H9 (cell line): ENCODE measurements around the gene GPC6. TPM values are rescaled to one million over a fixed set of nuclear protein-coding genes. Genes with fewer than 3 reads are reported as not detected.

Source experiments
- DNase-seq: peaks from one replicate; pipeline ENCODE4 v3.0.0-alpha.2; 2017
- H2AFZ ChIP-seq: one replicate; pipeline ENCODE4 v1.6.1; 2013; ENCODE audit warnings: mild to moderate bottlenecking, low read length, control low read depth, moderate library complexity
- H2AK5ac ChIP-seq: 2 replicates; pipeline ENCODE4 v1.6.1; 2013; ENCODE audit warnings: low read length, control low read depth, mixed read lengths; ENCODE audit not compliant: insufficient read length
- H2BK120ac ChIP-seq: one replicate; pipeline ENCODE4 v1.6.1; 2013; ENCODE audit warnings: low read depth, mild to moderate bottlenecking, low read length, control low read depth, inconsistent platforms; ENCODE audit not compliant: poor library complexity, severe bottlenecking
- H2BK12ac ChIP-seq: 2 replicates; pipeline ENCODE4 v1.6.1; 2013; ENCODE audit warnings: low read length, control low read depth, mixed read lengths, low read depth; ENCODE audit not compliant: insufficient read length
- H2BK15ac ChIP-seq: 2 replicates; pipeline ENCODE4 v1.6.1; 2013; ENCODE audit warnings: low read depth, low read length, control low read depth
- H2BK20ac ChIP-seq: one replicate; pipeline ENCODE4 v1.6.1; 2013; ENCODE audit warnings: low read depth, mild to moderate bottlenecking, low read length, control low read depth, inconsistent platforms; ENCODE audit not compliant: poor library complexity, severe bottlenecking
- H2BK5ac ChIP-seq: 2 replicates; pipeline ENCODE4 v1.6.1; 2013; ENCODE audit warnings: low read length, control low read depth, mixed read lengths; ENCODE audit not compliant: insufficient read length
- H3K14ac ChIP-seq: 2 replicates; pipeline ENCODE4 v1.6.1; 2013; ENCODE audit warnings: low read length, control low read depth; ENCODE audit not compliant: insufficient read depth
- H3K18ac ChIP-seq: 2 replicates; pipeline ENCODE4 v1.6.1; 2013; ENCODE audit warnings: low read depth, mild to moderate bottlenecking, mixed read lengths, low read length, control low read depth; ENCODE audit not compliant: insufficient read length
- H3K23ac ChIP-seq: 2 replicates; pipeline ENCODE4 v1.6.1; 2013; ENCODE audit warnings: low read length, control low read depth, mixed read lengths, low read depth; ENCODE audit not compliant: insufficient read length
- H3K23me2 ChIP-seq: 2 replicates; pipeline ENCODE4 v1.6.1; 2013; ENCODE audit warnings: low read depth, mild to moderate bottlenecking, mixed read lengths, low read length, control low read depth; ENCODE audit not compliant: insufficient read length, poor library complexity, severe bottlenecking
- H3K27ac ChIP-seq: 2 replicates; pipeline ENCODE4 v1.5.1; 2013; ENCODE audit warnings: low read length, control low read depth, mixed read lengths, low read depth; ENCODE audit not compliant: insufficient read length
- H3K27me3 ChIP-seq: 2 replicates; pipeline ENCODE4 v1.6.1; 2013; ENCODE audit warnings: low read length, control low read depth, inconsistent platforms; ENCODE audit not compliant: insufficient read depth
- H3K4ac ChIP-seq: 2 replicates; pipeline ENCODE4 v1.6.1; 2013; ENCODE audit warnings: low read depth, mild to moderate bottlenecking, control low read depth, inconsistent platforms, low read length, moderate library complexity
- H3K4me1 ChIP-seq: 2 replicates; pipeline ENCODE4 v1.6.1; 2013; ENCODE audit warnings: low read length, control low read depth, inconsistent platforms; ENCODE audit not compliant: insufficient read depth
- H3K4me2 ChIP-seq: 2 replicates; pipeline ENCODE4 v1.6.1; 2013; ENCODE audit warnings: low read length, control low read depth, mixed read lengths; ENCODE audit not compliant: insufficient read length, insufficient read depth
- H3K56ac ChIP-seq: 2 replicates; pipeline ENCODE4 v1.6.1; 2013; ENCODE audit warnings: low read depth, mild to moderate bottlenecking, mixed read lengths, low read length, control low read depth; ENCODE audit not compliant: insufficient read length
- H3K79me1 ChIP-seq: 2 replicates; pipeline ENCODE4 v1.6.1; 2013; ENCODE audit warnings: low read depth, mild to moderate bottlenecking, moderate library complexity, low read length, control low read depth, inconsistent platforms; ENCODE audit not compliant: insufficient read depth, poor library complexity, severe bottlenecking
- H3K79me2 ChIP-seq: 2 replicates; pipeline ENCODE4 v1.6.1; 2013; ENCODE audit warnings: low read length, control low read depth, inconsistent platforms; ENCODE audit not compliant: insufficient read depth
- H3K9ac ChIP-seq: 2 replicates; pipeline ENCODE4 v1.6.1; 2013; ENCODE audit warnings: low read length, control low read depth, mixed read lengths; ENCODE audit not compliant: insufficient read length; ENCODE audit errors: extremely low read depth
- H3K9me3 ChIP-seq: one replicate; pipeline ENCODE4 v1.6.1; 2013; ENCODE audit warnings: low read depth, low read length, inconsistent platforms; ENCODE audit not compliant: control insufficient read depth
- H3T11ph ChIP-seq: one replicate; pipeline ENCODE4 v1.6.1; 2013; ENCODE audit warnings: mild to moderate bottlenecking, low read length, control low read depth, inconsistent platforms
- H4K20me1 ChIP-seq: one replicate; pipeline ENCODE4 v1.6.1; 2013; ENCODE audit not compliant: control insufficient read depth, insufficient read length, insufficient read depth
- H4K5ac ChIP-seq: 2 replicates; pipeline ENCODE4 v1.6.1; 2013; ENCODE audit warnings: low read depth, mild to moderate bottlenecking, mixed read lengths, low read length, control low read depth; ENCODE audit not compliant: insufficient read length
- H4K8ac ChIP-seq: replicated peaks from 2 replicates; pipeline ENCODE4 v1.6.1; 2013; ENCODE audit warnings: low read length, control low read depth, mixed read lengths, low read depth; ENCODE audit not compliant: insufficient read length
- H4K91ac ChIP-seq: 2 replicates; pipeline ENCODE4 v1.6.1; 2013; ENCODE audit warnings: low read depth, mild to moderate bottlenecking, moderate library complexity, mixed read lengths, low read length, control low read depth; ENCODE audit not compliant: insufficient read length
- H3K27ac Mint-ChIP-seq, 3 experiments: 2 replicates in 2 of 3; 3 replicates in 1 of 3; pipeline ENCODE4 v1.8.0; 2020 to 2021; ENCODE audit warnings: mixed read lengths in 3 of 3, mild to moderate bottlenecking in 1 of 3, moderate library complexity in 1 of 3
- H3K27me3 Mint-ChIP-seq: 2 replicates; pipeline ENCODE4 v1.8.0; 2021; ENCODE audit warnings: low read depth, mild to moderate bottlenecking, moderate library complexity, mixed read lengths
- H3K36me3 Mint-ChIP-seq, 3 experiments: 2 replicates in 2 of 3; 3 replicates in 1 of 3; pipeline ENCODE4 v1.8.0; 2020 to 2021; ENCODE audit warnings: low read depth in 3 of 3, mixed read lengths in 3 of 3; ENCODE audit not compliant: insufficient read depth in 1 of 3
- H3K4me1 Mint-ChIP-seq, 2 experiments: 2 replicates each; pipeline ENCODE4 v1.8.0; 2020; ENCODE audit warnings: mixed read lengths in 2 of 2
- H3K4me3 Mint-ChIP-seq, 2 experiments: 2 replicates in 1 of 2; 3 replicates in 1 of 2; pipeline ENCODE4 v1.8.0; 2020 to 2021; ENCODE audit warnings: mild to moderate bottlenecking in 2 of 2, mixed read lengths in 2 of 2, moderate library complexity in 1 of 2
- H3K9me3 Mint-ChIP-seq, 2 experiments: 2 replicates in 1 of 2; 3 replicates in 1 of 2; pipeline ENCODE4 v1.8.0; 2020; ENCODE audit warnings: mild to moderate bottlenecking in 2 of 2, mixed read lengths in 2 of 2, moderate library complexity in 1 of 2
- CTCF ChIP-seq: fragments of 200-600 bp; sonication (generic); conservative IDR thresholded peaks from 3 replicates; pipeline ENCODE4 v1.8.0; 2021; ENCODE audit warnings: antibody characterized with exemption, mild to moderate bottlenecking
- WGBS: extraction: QIAGEN DNeasy Blood & Tissue Kit; methylation state at CpG from one replicate; pipeline ENCODE4 v1.1.7; 2013; ENCODE audit warnings: missing lambda C conversion rate, low lambda C conversion rate, mixed read lengths; ENCODE audit not compliant: insufficient read length; ENCODE audit errors: extremely low coverage; 5-methylcytosine and 5-hydroxymethylcytosine counted together
- total RNA-seq: library from RNA; stranded (reverse); gene quantifications from 2 replicates; pipeline ENCODE4 v1.2.1, GENCODE V29; 2021

Gene GPC6
- total RNA-seq, 1 experiment from 2014 or later, result 15.6 TPM

- Histone ChIP-seq H4K5ac (no peak overlapping the region), H3K4me2 (no peak overlapping the region), H3K9ac (no peak overlapping the region), H3T11ph (no peak overlapping the region), H2AK5ac (no peak overlapping the region), H3K18ac (no peak overlapping the region), H4K20me1 (no peaks in the 10 kb centered on the region), H3K4me1 (peaks cover 2% of the 10 kb centered on the region; the same call in 1 of the 2 replicates), H3K4ac (no peak overlapping the region), H3K56ac (no peak overlapping the region), H3K79me2 (no peaks in the 10 kb centered on the region), H4K91ac (no peak overlapping the region), H2BK15ac (no peak overlapping the region), H2BK20ac (no peak overlapping the region), H3K23me2 (no peaks in the 10 kb centered on the region), H2BK120ac (no peak overlapping the region), H2BK12ac (no peak overlapping the region), H3K27ac (no peak overlapping the region), H2AFZ (no peak overlapping the region), H3K23ac (no peak overlapping the region), H3K27me3 (no peaks in the 10 kb centered on the region), H2BK5ac (no peak overlapping the region), H3K9me3 (no peaks in the 10 kb centered on the region), H3K14ac (no peak overlapping the region), H3K79me1 (no peaks in the 10 kb centered on the region), H4K8ac (no peak overlapping the region)
- Mint-ChIP-seq H3K36me3 (no peaks in the 10 kb centered on the region), H3K4me1 (peaks cover 3 to 8% of the 10 kb centered on the region in 2 experiments; a peak in 2 of 4 replicates), H3K27me3 (no peaks in the 10 kb centered on the region), H3K9me3 (no peaks in the 10 kb centered on the region), H3K27ac (no peak overlapping the region), H3K4me3 (no peak overlapping the region)
- no CpG with 5 or more reads among the region's 1 CpG for WGBS
- no peak for TF ChIP-seq CTCF
- no peak for DNase-seq
Measured at GRCh38 chr13:93951951-93952350, 725.3 kb downstream of the GPC6 start.
